K562 (cell line): ENCODE data around the gene SPATA31D3. TPM values are rescaled to one million over a fixed set of nuclear protein-coding genes. Genes with fewer than 3 reads are reported as not detected.

Experiments
- ATAC-seq: fragments of 200-7000 bp; cut with Tn5 transposase; 3 replicates; pipeline ENCODE4 v1.9.1; 2020; ENCODE audit warnings: moderate library complexity
- BruUV-seq: library from RNA; stranded (reverse); fragments of 400-500 nt; replicated peaks from 2 replicates; lab custom pipeline; 2021; lab: Mats Ljungman, UMichigan
- CTCF ChIA-PET: fragments of 300-600 bp; formaldehyde crosslinking; extraction: SDS; loops from one replicate; lab custom pipeline; 2021; ENCODE audit warnings: low intra/inter-chr PET ratio; lab: Yijun Ruan, JAX
- POLR2A ChIA-PET: fragments of 300-600, 350-650 bp; sonication (Branson Sonifier 250); formaldehyde crosslinking; extraction: SDS; loops from one replicate; lab custom pipeline; 2021; ENCODE audit warnings: antibody characterized with exemption, inconsistent platforms; lab: Yijun Ruan, JAX
- DNase-seq, 4 experiments: peaks; one replicate each; pipeline versions ENCODE4 v3.0.0 to v3.0.0-alpha.2; 2011 to 2018; ENCODE audit warnings: low spot score in 3 of 4, mixed read lengths in 3 of 4; ENCODE audit errors: extremely low read depth in 1 of 4
- FAIRE-seq: peaks from 2 replicates; lab custom pipeline; 2011; peaks lifted over from hg19 to GRCh38; lab: Jason Lieb, UNC
- H2AFZ ChIP-seq: 2 replicates; pipeline ENCODE4 v1.6.0; 2011; ENCODE audit warnings: low read depth, low read length, control low read depth, inconsistent platforms
- H3K27ac ChIP-seq: fragments of 200-600 bp; 3 replicates; pipeline ENCODE4 v1.8.0; 2011; ENCODE audit warnings: low read depth, mild to moderate bottlenecking, control low read depth, inconsistent platforms, low read length, moderate library complexity, mixed read lengths; ENCODE audit errors: extremely low read depth
- H3K27me3 ChIP-seq, 2 experiments: fragments of 300-600 bp in 1 of 2; 2 replicates in 1 of 2; 3 replicates in 1 of 2; pipeline versions ENCODE4 v1.6.0 to v1.8.0; 2011; ENCODE audit warnings: inconsistent platforms in 2 of 2, low read length in 2 of 2, mild to moderate bottlenecking in 1 of 2, mixed read lengths in 1 of 2, moderate library complexity in 1 of 2; ENCODE audit not compliant: control insufficient read depth in 2 of 2, insufficient read depth in 2 of 2
- H3K36me3 ChIP-seq: fragments of 300-600 bp; 3 replicates; pipeline ENCODE4 v1.8.0; 2011; ENCODE audit warnings: mild to moderate bottlenecking, low read length, inconsistent platforms; ENCODE audit not compliant: control insufficient read depth, insufficient read depth
- H3K4me1 ChIP-seq, 2 experiments: fragments of 200-600 bp in 1 of 2; replicated peaks in 1 of 2; 2 replicates in 1 of 2; 3 replicates in 1 of 2; pipeline versions ENCODE4 v1.5.1 to v1.8.0; 2011; ENCODE audit warnings: inconsistent platforms in 2 of 2, low read length in 2 of 2, mild to moderate bottlenecking in 1 of 2, mixed read lengths in 1 of 2, moderate library complexity in 1 of 2; ENCODE audit not compliant: control insufficient read depth in 2 of 2, insufficient read depth in 2 of 2
- H3K4me2 ChIP-seq: 2 replicates; pipeline ENCODE4 v1.6.1; 2011; ENCODE audit warnings: low read length, control low read depth, inconsistent platforms, mixed read lengths; ENCODE audit not compliant: insufficient read depth
- H3K4me3 ChIP-seq: fragments of 200-600 bp; sonication (generic), shearing (Covaris generic); 2 replicates; pipeline ENCODE4 v1.5.1; 2016; ENCODE audit warnings: control low read depth, inconsistent platforms
- H3K79me2 ChIP-seq: fragments of 200-600 bp; 3 replicates; pipeline ENCODE4 v1.8.0; 2011; ENCODE audit warnings: low read length, inconsistent platforms; ENCODE audit not compliant: control insufficient read depth, insufficient read depth
- H3K9ac ChIP-seq, 2 experiments: 2 replicates each; pipeline versions ENCODE4 v1.6.0 to v1.6.1; 2011; ENCODE audit warnings: low read depth in 2 of 2, low read length in 2 of 2, control low read depth in 1 of 2, inconsistent platforms in 1 of 2, mild to moderate bottlenecking in 1 of 2, mixed read lengths in 1 of 2; ENCODE audit not compliant: insufficient read depth in 1 of 2
- H3K9me1 ChIP-seq: one replicate; pipeline ENCODE4 v1.6.0; 2011; ENCODE audit warnings: inconsistent platforms, mild to moderate bottlenecking, low read length, moderate library complexity; ENCODE audit not compliant: control insufficient read depth, insufficient read depth
- H3K9me3 ChIP-seq: replicated peaks from 2 replicates; pipeline ENCODE4 v1.5.1; 2011; ENCODE audit warnings: low read depth, low read length, inconsistent platforms; ENCODE audit not compliant: control insufficient read depth, insufficient read depth
- H4K20me1 ChIP-seq: replicated peaks from 2 replicates; pipeline ENCODE4 v1.6.1; 2011; ENCODE audit warnings: low read length, inconsistent platforms, mixed read lengths; ENCODE audit not compliant: control insufficient read depth, insufficient read depth
- ELF2 ChIP-seq: fragments of 250-450 bp; sonication (Bioruptor Pico); IDR thresholded peaks from 2 replicates; pipeline ENCODE4 v1.5.0; 2021; ENCODE audit warnings: mild to moderate bottlenecking
- FOXJ2 ChIP-seq: fragments of 200-800 bp; sonication (Bioruptor generic); IDR thresholded peaks from 2 replicates; pipeline ENCODE4 v1.6.1; 2016; ENCODE audit warnings: missing genetic modification characterization, missing compliant biosample characterization
- LARP7 ChIP-seq: fragments of 450-650 bp; IDR thresholded peaks from 2 replicates; pipeline ENCODE4 v1.6.1; 2016
- NFRKB ChIP-seq: fragments of 450-650 bp; IDR thresholded peaks from 2 replicates; pipeline ENCODE4 v1.6.1; 2016; ENCODE audit warnings: low read depth
- NFXL1 ChIP-seq: fragments of 450-650 bp; formaldehyde crosslinking; IDR thresholded peaks from 2 replicates; pipeline ENCODE4 v1.4.0; 2021; ENCODE audit warnings: mild to moderate bottlenecking
- PCBP2 ChIP-seq: fragments of 200-400 bp; formaldehyde crosslinking; IDR thresholded peaks from 2 replicates; pipeline ENCODE4 v1.6.1; 2018; ENCODE audit warnings: low read length, low read depth, mild to moderate bottlenecking, moderate library complexity; ENCODE audit not compliant: poor library complexity, severe bottlenecking
- RB1 ChIP-seq: fragments of 450-650 bp; IDR thresholded peaks from 2 replicates; pipeline ENCODE4 v1.6.1; 2017; ENCODE audit warnings: low read depth, mild to moderate bottlenecking
- SIN3B ChIP-seq: fragments of 450-650 bp; IDR thresholded peaks from 2 replicates; pipeline ENCODE4 v1.6.1; 2017; ENCODE audit warnings: low read depth, mild to moderate bottlenecking, moderate library complexity
- SPI1 ChIP-seq: IDR thresholded peaks from 2 replicates; pipeline ENCODE4 v1.6.1; 2011; ENCODE audit warnings: low read depth, low read length, control low read depth, borderline replicate concordance
- SRF ChIP-seq, 2 experiments: fragments of 250-450, 450-650 bp in 1 of 2; sonication (Bioruptor Pico) in 1 of 2; sonication (generic) in 1 of 2; formaldehyde crosslinking; IDR thresholded peaks; 2 replicates each; pipeline versions ENCODE4 v1.5.0 to v1.5.1; 2020 to 2022; ENCODE audit warnings: mild to moderate bottlenecking in 1 of 2, missing genetic modification reagents in 1 of 2
- TEAD1 ChIP-seq, 2 experiments: fragments of 450-650 bp in 1 of 2; sonication (generic) in 1 of 2; formaldehyde crosslinking; IDR thresholded peaks; 2 replicates each; pipeline versions ENCODE4 v1.4.0 to v1.8.0; 2020 to 2022; ENCODE audit warnings: mild to moderate bottlenecking in 2 of 2, missing genetic modification reagents in 1 of 2
- ZC3H11A ChIP-seq: IDR thresholded peaks from 2 replicates; pipeline ENCODE4 v1.6.1; 2012; ENCODE audit warnings: low read depth, low read length, improper control_type of control experiment
- ZNF197 ChIP-seq: fragments of 200-800 bp; sonication (Bioruptor generic); IDR thresholded peaks from 2 replicates; pipeline ENCODE4 v1.6.1; 2016; ENCODE audit warnings: low read depth, missing genetic modification characterization, missing compliant biosample characterization
- ZNF232 ChIP-seq: sonication (generic); formaldehyde crosslinking; IDR thresholded peaks from 2 replicates; pipeline ENCODE4 v1.8.0; 2022; ENCODE audit warnings: mild to moderate bottlenecking, missing genetic modification reagents
- WGBS: fragments of 100-300 bp; shearing (Covaris generic); methylation state at CpG from one replicate; pipeline ENCODE4 v1.1.6; 2016; ENCODE audit warnings: low coverage, mixed read lengths; ENCODE audit not compliant: insufficient coverage; ENCODE audit errors: missing lambda C conversion rate; 5-methylcytosine and 5-hydroxymethylcytosine counted together
- in situ Hi-C: fragments of 300-500 bp; cut with MboI; formaldehyde crosslinking; loops from 4 replicates; pipeline ENCODE4 v1.15.0; 2018; ENCODE audit warnings: inconsistent platforms, mixed read lengths
- intact Hi-C: fragments of 100-400 bp; cut with micrococcal nuclease; formaldehyde crosslinking; loops from 2 replicates; pipeline ENCODE4 v1.14.2; 2022
- polyA plus RNA-seq, 8 experiments: library from polyadenylated mRNA; depleted of rRNA in 4 of 8; stranded (reverse) in 5 of 8; unstranded in 3 of 8; fragments of >200 nt; fragmentation: Nextera tagmentation in 2 of 8; fragmentation: Illumina TruSeq in 1 of 8; extraction: Ambion mirVana in 2 of 8; extraction: Trizol in 1 of 8; gene quantifications; 2 replicates each; pipeline versions ENCODE4 v1.2.1 to v1.2.3, GENCODE V29; 2011 to 2014; ENCODE audit warnings: inconsistent platforms in 1 of 8, missing spikeins in 1 of 8
- total RNA-seq, 7 experiments: library from RNA; depleted of rRNA in 6 of 7; stranded (reverse); fragments of >200 nt in 6 of 7; fragmentation: Illumina TruSeq in 2 of 7; extraction: Trizol in 2 of 7; gene quantifications; 2 replicates each; pipeline versions ENCODE4 v1.2.1 to v1.2.3, GENCODE V29; 2011 to 2021; ENCODE audit warnings: low replicate concordance in 1 of 7
- TF ChIP-seq, protein P1 (sequence below): fragments of 450-650 bp; IDR thresholded peaks from 2 replicates; pipeline ENCODE4 v1.6.1; 2014; ENCODE audit warnings: low read depth, mild to moderate bottlenecking, moderate library complexity, borderline replicate concordance
- TF ChIP-seq, protein P2 (sequence below): sonication (generic); formaldehyde crosslinking; IDR thresholded peaks from 2 replicates; pipeline ENCODE4 v1.8.0; 2023; ENCODE audit warnings: missing genetic modification reagents, mild to moderate bottlenecking, borderline replicate concordance

Gene SPATA31D3
- total and polyA plus RNA-seq, 9 of the 15 experiments (the other 6 are each of a cell fraction or from before 2014, with no cell fraction given), result not detected

DNA sequence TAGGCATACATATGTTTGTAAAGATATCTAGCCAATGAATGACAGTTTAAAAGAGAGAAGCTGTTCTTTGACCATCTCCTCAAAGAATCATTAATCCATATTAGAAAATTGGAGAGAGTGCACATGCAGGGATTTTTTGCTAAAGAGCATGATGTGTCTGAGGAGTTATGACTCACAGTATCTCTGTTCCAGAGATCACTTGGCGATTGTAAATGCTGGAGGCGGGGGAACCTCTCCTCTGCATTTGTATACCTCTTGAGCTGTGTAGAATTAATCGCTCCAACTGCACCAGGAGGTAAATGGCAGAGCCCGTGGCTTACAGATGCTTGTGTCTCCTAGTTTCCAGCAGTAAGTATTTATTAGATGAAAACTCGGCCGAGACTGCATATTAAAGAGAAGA, 41.6 kb downstream of the SPATA31D3 start:
- no peaks in the 10 kb centered on the region for H3K9me1 ChIP-seq
- FAIRE-seq, result no peak
- no TSS peak for BruUV-seq
- TF ChIP-seq ZNF197 (no peak), SRF (CRISPR knock-in tag; IDR thresholded peaks at IDR 0.05) (no peak), NFRKB (no peak), RB1 (no peak), ELF2 (CRISPR knock-in tag) (no peak), PCBP2 (no peak), SPI1 (no peak), ZNF232 (CRISPR knock-in tag) (no peak), SIN3B (no peak), ZC3H11A (no peak), TEAD1 (CRISPR knock-in tag; IDR thresholded peaks at IDR 0.05) (no peak), LARP7 (no peak), FOXJ2 (tag) (no peak), NFXL1 (no peak)
- TF ChIP-seq, protein P1, sequence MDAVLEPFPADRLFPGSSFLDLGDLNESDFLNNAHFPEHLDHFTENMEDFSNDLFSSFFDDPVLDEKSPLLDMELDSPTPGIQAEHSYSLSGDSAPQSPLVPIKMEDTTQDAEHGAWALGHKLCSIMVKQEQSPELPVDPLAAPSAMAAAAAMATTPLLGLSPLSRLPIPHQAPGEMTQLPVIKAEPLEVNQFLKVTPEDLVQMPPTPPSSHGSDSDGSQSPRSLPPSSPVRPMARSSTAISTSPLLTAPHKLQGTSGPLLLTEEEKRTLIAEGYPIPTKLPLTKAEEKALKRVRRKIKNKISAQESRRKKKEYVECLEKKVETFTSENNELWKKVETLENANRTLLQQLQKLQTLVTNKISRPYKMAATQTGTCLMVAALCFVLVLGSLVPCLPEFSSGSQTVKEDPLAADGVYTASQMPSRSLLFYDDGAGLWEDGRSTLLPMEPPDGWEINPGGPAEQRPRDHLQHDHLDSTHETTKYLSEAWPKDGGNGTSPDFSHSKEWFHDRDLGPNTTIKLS, result no peak
- TF ChIP-seq, protein P2, sequence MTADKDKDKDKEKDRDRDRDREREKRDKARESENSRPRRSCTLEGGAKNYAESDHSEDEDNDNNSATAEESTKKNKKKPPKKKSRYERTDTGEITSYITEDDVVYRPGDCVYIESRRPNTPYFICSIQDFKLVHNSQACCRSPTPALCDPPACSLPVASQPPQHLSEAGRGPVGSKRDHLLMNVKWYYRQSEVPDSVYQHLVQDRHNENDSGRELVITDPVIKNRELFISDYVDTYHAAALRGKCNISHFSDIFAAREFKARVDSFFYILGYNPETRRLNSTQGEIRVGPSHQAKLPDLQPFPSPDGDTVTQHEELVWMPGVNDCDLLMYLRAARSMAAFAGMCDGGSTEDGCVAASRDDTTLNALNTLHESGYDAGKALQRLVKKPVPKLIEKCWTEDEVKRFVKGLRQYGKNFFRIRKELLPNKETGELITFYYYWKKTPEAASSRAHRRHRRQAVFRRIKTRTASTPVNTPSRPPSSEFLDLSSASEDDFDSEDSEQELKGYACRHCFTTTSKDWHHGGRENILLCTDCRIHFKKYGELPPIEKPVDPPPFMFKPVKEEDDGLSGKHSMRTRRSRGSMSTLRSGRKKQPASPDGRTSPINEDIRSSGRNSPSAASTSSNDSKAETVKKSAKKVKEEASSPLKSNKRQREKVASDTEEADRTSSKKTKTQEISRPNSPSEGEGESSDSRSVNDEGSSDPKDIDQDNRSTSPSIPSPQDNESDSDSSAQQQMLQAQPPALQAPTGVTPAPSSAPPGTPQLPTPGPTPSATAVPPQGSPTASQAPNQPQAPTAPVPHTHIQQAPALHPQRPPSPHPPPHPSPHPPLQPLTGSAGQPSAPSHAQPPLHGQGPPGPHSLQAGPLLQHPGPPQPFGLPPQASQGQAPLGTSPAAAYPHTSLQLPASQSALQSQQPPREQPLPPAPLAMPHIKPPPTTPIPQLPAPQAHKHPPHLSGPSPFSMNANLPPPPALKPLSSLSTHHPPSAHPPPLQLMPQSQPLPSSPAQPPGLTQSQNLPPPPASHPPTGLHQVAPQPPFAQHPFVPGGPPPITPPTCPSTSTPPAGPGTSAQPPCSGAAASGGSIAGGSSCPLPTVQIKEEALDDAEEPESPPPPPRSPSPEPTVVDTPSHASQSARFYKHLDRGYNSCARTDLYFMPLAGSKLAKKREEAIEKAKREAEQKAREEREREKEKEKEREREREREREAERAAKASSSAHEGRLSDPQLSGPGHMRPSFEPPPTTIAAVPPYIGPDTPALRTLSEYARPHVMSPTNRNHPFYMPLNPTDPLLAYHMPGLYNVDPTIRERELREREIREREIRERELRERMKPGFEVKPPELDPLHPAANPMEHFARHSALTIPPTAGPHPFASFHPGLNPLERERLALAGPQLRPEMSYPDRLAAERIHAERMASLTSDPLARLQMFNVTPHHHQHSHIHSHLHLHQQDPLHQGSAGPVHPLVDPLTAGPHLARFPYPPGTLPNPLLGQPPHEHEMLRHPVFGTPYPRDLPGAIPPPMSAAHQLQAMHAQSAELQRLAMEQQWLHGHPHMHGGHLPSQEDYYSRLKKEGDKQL (CRISPR knock-in tag), result no peak

More for the DNA sequence above, 41.6 kb downstream of the SPATA31D3 start:
- in situ Hi-C loops, result no loop called here
- ChIA-PET POLR2A (no interaction called here), CTCF (no interaction called here)
- no peak overlapping the region for H3K4me2 ChIP-seq
- intact Hi-C loops, result no loop called here
- no peaks in the 10 kb centered on the region for H3K36me3 ChIP-seq
- H3K27me3 ChIP-seq, result no peaks in the 10 kb centered on the region
- no peak overlapping the region for H3K4me3 ChIP-seq
- H3K27ac ChIP-seq, result no peak overlapping the region
- no peak overlapping the region for H2AFZ ChIP-seq
- ATAC-seq (no peak), DNase-seq (no peak)
- 0% methylated on average over 6 of the region's 6 CpGs for WGBS
- no peaks in the 10 kb centered on the region for H3K4me1 ChIP-seq
- no peaks in the 10 kb centered on the region for H3K79me2 ChIP-seq
- H3K9ac ChIP-seq, result no peak overlapping the region
- H3K9me3 ChIP-seq, result no peaks in the 10 kb centered on the region
- H4K20me1 ChIP-seq, result no peaks in the 10 kb centered on the region
